Activated T-cell treated with anti-CD3 and anti-CD28 coated beads, Interleukin-2, amount 50 U/mL, for 72 hours (primary cell): ENCODE results near the gene ATG7. TPM values are rescaled to one million over a fixed set of nuclear protein-coding genes. Genes with fewer than 3 reads are reported as not detected.
A peak's percentile ranks its signal among the peaks of the same experiment; 100 is the strongest.

Experiments
- ATAC-seq, 2 donors: fragments of 150-1000 bp; cut with Tn5 transposase; replicated peaks in 1 of 2; 2 replicates each; pipeline ENCODE4 v1.10.0; 2021; ENCODE audit warnings: moderate library complexity in 2 of 2, mild to moderate bottlenecking in 1 of 2
- DNase-seq, 2 donors: peaks; one replicate each; pipeline ENCODE4 v3.0.0; 2021 to 2022; ENCODE audit warnings: mixed read lengths in 1 of 2
- H3K27ac Mint-ChIP-seq: one replicate; pipeline ENCODE4 v1.8.0; 2022; ENCODE audit warnings: mild to moderate bottlenecking, moderate library complexity, mixed read lengths
- H3K27me3 Mint-ChIP-seq: one replicate; pipeline ENCODE4 v1.8.0; 2022; ENCODE audit warnings: low read depth, mixed read lengths
- H3K36me3 Mint-ChIP-seq, 2 donors: one replicate each; pipeline ENCODE4 v1.8.0; 2022; ENCODE audit warnings: mixed read lengths in 2 of 2, mild to moderate bottlenecking in 1 of 2; ENCODE audit not compliant: insufficient read depth in 2 of 2
- H3K4me1 Mint-ChIP-seq: one replicate; pipeline ENCODE4 v1.8.0; 2022; ENCODE audit warnings: low read depth, mixed read lengths
- H3K4me3 Mint-ChIP-seq, 2 donors: one replicate each; pipeline ENCODE4 v1.8.0; 2022; ENCODE audit warnings: mild to moderate bottlenecking in 2 of 2, mixed read lengths in 2 of 2, moderate library complexity in 2 of 2
- H3K9me3 Mint-ChIP-seq, 2 donors: one replicate each; pipeline ENCODE4 v1.8.0; 2022; ENCODE audit warnings: mixed read lengths in 2 of 2
- total RNA-seq, 2 donors: library from RNA; stranded (reverse); gene quantifications; one replicate each; pipeline ENCODE4 v1.2.3, GENCODE V29; 2022

ATG7 gene
- total RNA-seq, 2 donors from 2014 or later: 29.7 to 38.2 TPM

DNA sequence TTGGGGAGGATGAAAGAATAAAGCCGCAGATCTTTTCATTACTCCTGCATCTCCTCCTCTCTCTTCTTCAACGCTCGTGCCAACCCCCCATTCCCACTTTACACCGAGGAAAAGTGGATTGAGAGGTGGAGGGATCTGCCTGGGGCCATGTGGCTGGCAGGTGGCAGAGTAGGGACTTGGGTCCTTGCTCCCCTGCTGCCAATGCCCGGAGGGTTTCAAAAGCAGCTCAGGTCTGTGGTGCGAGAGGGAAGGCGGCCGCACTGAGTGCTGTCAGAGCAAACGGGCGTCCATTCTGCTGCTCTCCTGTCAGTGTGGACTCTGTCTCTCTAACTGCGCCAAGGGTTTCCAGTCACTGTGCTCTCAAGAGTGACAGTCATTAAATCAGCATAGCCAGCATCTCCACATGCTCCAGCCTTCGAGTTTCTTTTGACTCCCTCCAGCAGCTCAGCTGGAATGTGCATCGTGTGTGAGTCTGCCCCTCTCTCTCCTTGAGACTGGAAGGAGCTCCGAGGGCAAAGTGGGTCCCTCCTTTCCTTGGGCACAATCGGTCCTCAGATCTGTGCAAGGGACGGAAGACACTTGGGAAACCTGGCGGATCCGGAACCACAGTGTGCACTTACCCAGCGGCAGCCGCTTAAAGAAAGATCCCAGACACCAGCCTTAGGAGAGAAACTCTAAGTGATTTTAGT is 302.9 kb downstream of the ATG7 start:
- H3K36me3 Mint-ChIP-seq: peaks cover 0 to 3% of the 10 kb centered on the region in 2 donors
- H3K9me3 Mint-ChIP-seq: no peaks in the 10 kb centered on the region
- DNase-seq (no peak), ATAC-seq (no peak)
- H3K27me3 Mint-ChIP-seq: no peaks in the 10 kb centered on the region
- no peak overlapping the region for H3K4me3 Mint-ChIP-seq
- H3K27ac Mint-ChIP-seq: no peak overlapping the region
- peaks cover 5% of the 10 kb centered on the region for H3K4me1 Mint-ChIP-seq

DNA sequence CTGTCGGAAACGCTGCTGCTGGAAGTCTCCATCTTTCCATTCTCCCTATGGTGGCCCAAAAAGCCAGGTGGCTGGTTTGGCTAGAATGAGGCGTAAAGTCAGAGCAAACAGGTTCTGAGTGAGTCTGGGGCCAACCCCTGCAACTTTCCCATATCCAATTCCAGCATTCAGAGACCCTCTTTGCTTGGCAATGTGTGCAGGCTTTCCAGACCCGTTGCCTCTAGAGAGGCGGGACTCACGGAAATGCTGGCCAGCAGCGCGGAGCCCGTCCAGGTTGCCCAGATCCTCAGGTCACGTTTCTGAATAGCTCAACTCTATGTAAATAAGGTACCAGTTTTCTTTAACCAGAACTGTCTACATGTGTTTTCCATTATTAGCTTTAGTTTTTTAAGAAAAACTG is 303.5 kb downstream of the ATG7 start:
- no peak overlapping the region for H3K4me3 Mint-ChIP-seq
- no peak overlapping the region for H3K27ac Mint-ChIP-seq
- H3K9me3 Mint-ChIP-seq: no peaks in the 10 kb centered on the region
- ATAC-seq (no peak), DNase-seq (no peak)
- peaks cover 0 to 5% of the 10 kb centered on the region in 2 donors for H3K36me3 Mint-ChIP-seq
- no peaks in the 10 kb centered on the region for H3K27me3 Mint-ChIP-seq
- H3K4me1 Mint-ChIP-seq: peaks cover 9% of the 10 kb centered on the region

DNA sequence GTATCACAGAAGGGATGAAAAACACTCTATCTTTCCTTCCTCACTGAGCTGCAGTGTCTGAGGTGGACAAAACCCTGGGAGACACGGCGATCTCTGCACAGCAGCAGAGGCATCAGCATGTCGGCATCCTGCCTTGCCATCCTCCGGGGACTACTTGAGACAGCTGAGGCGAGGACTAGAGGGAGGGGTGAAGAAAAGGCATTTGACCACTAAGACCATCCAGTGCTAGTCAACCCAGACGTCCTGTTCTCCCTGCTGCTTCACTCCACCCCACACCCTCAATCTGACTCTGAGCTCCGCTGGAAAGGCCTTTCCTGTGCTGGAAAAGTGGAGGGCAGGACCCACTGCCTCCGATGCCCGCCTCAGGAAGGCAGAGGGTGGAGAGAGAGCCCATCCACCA is 304.3 kb downstream of the ATG7 start:
- H3K36me3 Mint-ChIP-seq: peaks cover 0 to 5% of the 10 kb centered on the region in 2 donors
- H3K9me3 Mint-ChIP-seq: no peaks in the 10 kb centered on the region
- H3K27ac Mint-ChIP-seq: no peak overlapping the region
- ATAC-seq (no peak), DNase-seq (no peak)
- H3K4me3 Mint-ChIP-seq: no peak overlapping the region
- peaks cover 14% of the 10 kb centered on the region for H3K4me1 Mint-ChIP-seq
- H3K27me3 Mint-ChIP-seq: no peaks in the 10 kb centered on the region

DNA sequence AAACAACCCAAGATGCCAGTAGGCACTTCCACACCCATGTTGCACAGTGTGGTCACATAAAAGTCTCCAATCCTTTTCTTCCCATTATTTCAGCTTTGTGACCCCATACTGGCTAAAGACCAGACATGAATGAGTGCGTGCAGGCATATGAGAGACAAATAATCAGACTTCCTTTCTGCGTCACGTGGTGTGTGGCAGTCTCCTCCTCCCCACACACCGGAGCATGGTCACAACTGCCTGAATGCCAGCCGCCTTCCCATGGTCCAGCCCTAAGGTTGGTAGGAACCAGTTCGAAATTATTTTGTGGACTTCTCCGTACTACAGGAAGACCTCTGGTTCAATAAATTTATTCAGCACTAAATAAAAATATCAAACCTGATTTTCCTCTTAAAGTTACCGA is 306.0 kb downstream of the ATG7 start:
- ATAC-seq (no peak), DNase-seq (no peak)
- Mint-ChIP-seq H3K27ac (no peak overlapping the region), H3K4me1 (peaks cover 30% of the 10 kb centered on the region), H3K4me3 (no peak overlapping the region), H3K27me3 (no peaks in the 10 kb centered on the region), H3K9me3 (no peaks in the 10 kb centered on the region), H3K36me3 (peaks cover 0 to 4% of the 10 kb centered on the region in 2 donors)

DNA sequence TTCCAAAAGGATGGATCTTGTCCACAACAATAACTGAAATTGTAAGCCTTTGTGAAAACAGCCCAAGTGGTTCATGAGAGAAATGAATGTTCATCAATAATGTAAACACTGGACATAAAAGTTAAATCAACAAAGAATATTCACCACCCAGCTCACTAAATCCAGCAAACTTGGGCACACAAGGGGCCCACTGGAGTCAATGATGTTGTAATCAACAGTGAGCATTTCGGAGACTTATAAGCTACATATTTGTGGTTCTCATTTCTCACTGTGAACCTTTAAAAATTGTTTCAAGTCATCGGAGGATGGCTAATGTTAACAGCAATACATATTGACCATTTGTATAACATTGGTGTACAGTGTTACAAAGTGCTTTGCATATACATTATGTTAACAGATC is 308.4 kb downstream of the ATG7 start:
- ATAC-seq (no peak), DNase-seq (no peak)
- Mint-ChIP-seq H3K27ac (no peak overlapping the region), H3K36me3 (peaks cover 0 to 4% of the 10 kb centered on the region in 2 donors), H3K27me3 (no peaks in the 10 kb centered on the region), H3K9me3 (no peaks in the 10 kb centered on the region), H3K4me1 (peaks cover 47% of the 10 kb centered on the region), H3K4me3 (no peak overlapping the region)

DNA sequence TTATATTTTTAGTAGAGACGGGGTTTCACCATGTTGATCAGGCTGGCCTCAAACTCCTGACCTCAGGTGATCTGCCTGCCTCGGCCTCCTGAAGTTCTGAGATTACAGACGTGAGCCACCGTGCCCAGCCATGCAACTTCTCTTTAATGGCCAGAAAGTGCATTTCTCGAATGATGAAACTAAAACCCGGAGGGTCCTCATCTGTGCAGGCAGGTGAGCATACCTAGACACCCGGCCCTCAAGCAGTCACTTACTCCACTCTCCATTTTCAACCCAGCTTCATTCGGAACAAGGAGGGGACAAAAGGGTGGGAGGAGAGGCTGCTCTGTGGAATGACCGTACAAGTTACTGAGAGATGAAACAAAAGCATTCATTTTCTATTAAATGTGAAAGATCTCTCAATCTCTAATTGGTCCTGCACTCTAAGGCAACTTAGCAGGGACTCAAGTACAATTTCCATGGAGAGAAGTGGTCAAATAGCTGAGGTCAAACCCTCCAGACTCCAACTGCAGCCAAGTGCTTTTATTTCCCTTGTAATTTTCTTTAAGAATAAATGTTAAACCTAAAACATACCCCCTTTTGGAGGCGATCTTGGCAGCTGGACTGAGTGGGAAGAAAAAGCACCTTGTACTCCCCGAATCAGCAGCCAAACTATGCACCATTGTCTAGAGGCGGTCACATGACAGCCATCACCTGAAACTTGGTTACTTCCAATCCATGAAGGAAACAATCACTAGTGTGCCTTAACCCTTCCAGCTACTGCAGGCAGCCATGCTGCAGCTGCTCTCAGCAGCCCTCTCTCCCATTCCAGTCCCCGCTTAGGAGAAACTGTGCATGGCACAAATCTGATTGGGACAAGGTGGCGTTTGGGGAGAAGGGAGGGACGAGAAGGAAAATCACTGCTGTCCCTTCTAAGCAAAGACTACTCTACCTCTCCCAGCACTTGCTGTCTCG is 309.3 kb downstream of the ATG7 start:
- Mint-ChIP-seq H3K9me3 (no peaks in the 10 kb centered on the region), H3K4me3 (peak overlapping the region; percentile 56 to 69), H3K4me1 (peaks cover 56% of the 10 kb centered on the region), H3K36me3 (peaks cover 0 to 4% of the 10 kb centered on the region in 2 donors), H3K27me3 (no peaks in the 10 kb centered on the region), H3K27ac (no peak overlapping the region)
- DNase-seq (no peak), ATAC-seq (no peak)

DNA sequence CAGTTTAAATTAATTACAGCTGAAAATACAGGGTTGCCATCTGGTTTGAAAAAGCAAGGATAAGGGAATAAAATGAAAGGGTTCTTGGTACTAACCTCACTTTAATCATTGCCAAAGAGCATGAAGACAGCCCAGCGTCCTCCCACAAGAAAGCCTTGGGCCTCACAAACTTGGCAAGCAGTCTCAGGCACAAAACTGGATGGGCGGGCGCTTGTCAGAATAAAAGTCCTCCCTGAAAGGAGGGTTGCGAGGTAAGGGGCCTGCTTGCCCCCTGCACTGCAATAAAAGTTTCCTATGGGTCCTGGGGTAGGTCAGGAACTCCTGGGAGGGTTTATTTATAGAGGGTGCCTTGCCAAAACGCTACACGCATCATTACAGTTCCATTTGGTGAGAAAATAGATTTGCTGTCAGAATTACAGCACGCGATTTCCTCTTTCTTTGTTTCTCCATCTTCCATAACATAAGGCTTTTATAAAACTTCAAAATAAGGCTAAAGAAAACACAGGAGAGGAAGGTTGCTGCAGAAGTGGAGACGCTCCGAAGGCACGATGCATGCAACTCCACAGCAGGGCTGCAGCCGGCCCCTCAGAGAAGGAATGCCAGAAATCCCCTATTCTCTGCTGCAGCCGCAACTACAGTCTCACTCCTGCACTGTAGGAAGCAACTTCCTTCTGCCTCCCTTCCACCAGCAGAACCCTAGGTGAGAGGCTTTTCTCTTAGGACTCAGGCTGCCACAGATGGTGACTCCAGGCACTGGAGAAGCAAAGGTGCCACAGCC is 310.2 kb downstream of the ATG7 start:
- H3K27me3 Mint-ChIP-seq: no peaks in the 10 kb centered on the region
- no peaks in the 10 kb centered on the region for H3K9me3 Mint-ChIP-seq
- peak overlapping the region; percentile 56 to 69 for H3K4me3 Mint-ChIP-seq
- no peak overlapping the region for H3K27ac Mint-ChIP-seq
- DNase-seq (no peak), ATAC-seq (peak in 1 of 2 donors; percentile 20)
- H3K36me3 Mint-ChIP-seq: peaks cover 0 to 6% of the 10 kb centered on the region in 2 donors
- H3K4me1 Mint-ChIP-seq: peaks cover 60% of the 10 kb centered on the region

DNA sequence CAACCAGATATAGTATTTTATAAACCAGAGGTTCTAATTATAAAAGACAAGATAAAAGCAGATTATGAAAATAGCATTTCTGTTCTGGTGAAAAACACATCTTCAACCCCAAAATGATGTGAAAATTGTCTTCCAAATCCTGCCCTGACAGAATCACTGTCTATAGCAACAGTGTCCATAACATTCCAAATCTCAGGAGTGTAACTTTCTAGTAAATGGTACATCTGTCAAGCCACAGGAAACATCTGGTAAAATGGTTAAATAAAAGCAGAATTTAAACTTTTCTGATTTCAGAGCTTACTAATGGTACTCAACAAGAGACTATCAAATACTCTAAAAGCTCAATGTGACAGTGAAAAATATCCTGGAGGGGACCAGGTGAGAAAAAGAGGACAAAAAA is 311.0 kb downstream of the ATG7 start:
- DNase-seq (no peak), ATAC-seq (no peak)
- Mint-ChIP-seq H3K27ac (no peak overlapping the region), H3K4me1 (peaks cover 68% of the 10 kb centered on the region), H3K9me3 (no peaks in the 10 kb centered on the region), H3K36me3 (peaks cover 0 to 6% of the 10 kb centered on the region in 2 donors), H3K4me3 (no peak overlapping the region), H3K27me3 (no peaks in the 10 kb centered on the region)

DNA sequence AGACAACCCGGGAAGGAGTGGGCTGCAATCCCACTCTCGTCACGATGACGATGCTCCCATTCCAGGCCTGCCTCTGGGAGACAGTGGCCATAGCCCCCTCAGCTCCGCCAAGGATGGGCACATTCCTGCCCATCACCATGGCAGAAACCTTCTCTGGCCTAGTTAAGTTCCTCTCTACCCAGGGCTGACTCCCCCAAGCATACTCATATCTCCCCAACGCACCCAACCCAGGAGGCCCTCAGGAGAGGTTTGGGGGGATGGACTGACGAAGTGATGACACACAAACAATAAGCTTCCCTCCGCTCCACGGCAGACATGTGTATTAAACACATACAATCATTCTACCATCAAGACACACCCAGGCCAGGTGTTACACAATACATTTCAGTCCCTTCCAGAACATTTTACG is 311.4 kb downstream of the ATG7 start:
- peaks cover 0 to 6% of the 10 kb centered on the region in 2 donors for H3K36me3 Mint-ChIP-seq
- H3K9me3 Mint-ChIP-seq: no peaks in the 10 kb centered on the region
- no peak overlapping the region for H3K4me3 Mint-ChIP-seq
- ATAC-seq (no peak), DNase-seq (no peak)
- H3K4me1 Mint-ChIP-seq: peaks cover 73% of the 10 kb centered on the region
- no peaks in the 10 kb centered on the region for H3K27me3 Mint-ChIP-seq
- no peak overlapping the region for H3K27ac Mint-ChIP-seq

DNA sequence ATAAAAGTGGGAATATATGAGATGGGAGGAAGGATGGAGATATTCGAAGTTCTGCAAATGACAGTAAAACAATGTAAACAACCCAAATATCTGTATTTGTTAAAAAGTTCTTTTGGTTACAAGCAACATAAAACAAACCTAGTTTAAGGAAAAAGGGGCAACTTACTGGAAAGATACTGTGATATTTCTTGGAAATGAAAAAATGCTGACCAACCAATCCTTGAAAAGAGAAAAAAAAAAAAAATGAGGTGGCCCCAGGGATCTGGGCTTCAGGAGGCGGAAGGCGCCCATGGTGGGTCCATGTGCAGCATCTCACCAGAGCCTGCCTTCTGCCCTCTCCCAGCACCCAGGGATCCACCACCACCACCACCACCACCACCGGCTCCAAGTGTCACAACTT is 312.4 kb downstream of the ATG7 start:
- Mint-ChIP-seq H3K4me3 (no peak overlapping the region), H3K27ac (peak overlapping the region; percentile 67), H3K36me3 (peaks cover 0 to 6% of the 10 kb centered on the region in 2 donors), H3K9me3 (no peaks in the 10 kb centered on the region), H3K27me3 (no peaks in the 10 kb centered on the region), H3K4me1 (peaks cover 79% of the 10 kb centered on the region)
- no peak for DNase-seq
- ATAC-seq: no peak

DNA sequence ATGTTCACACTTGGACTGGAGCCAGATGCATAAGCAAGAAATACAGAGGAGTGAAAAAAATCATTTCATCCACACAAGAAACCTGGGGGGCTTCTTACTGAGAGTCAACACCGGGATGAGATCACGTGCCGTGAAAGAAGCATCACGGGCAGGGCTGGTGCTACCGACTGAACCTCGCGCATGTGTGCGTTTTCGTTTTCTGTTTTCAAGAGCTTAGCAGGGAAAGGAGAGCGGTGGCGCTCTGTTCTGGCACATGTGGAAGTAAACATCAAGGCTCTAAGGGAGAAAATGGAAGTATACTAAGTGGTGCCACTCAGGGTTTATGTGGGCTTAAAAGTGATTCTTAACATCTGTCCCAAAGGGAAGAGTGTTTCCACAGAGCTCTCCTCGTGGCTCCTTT is 315.6 kb downstream of the ATG7 start:
- Mint-ChIP-seq H3K4me1 (peaks cover 53% of the 10 kb centered on the region), H3K27me3 (no peaks in the 10 kb centered on the region), H3K9me3 (no peaks in the 10 kb centered on the region), H3K27ac (no peak overlapping the region), H3K36me3 (peaks cover 0 to 2% of the 10 kb centered on the region in 2 donors), H3K4me3 (no peak overlapping the region)
- DNase-seq: no peak
- ATAC-seq: no peak

DNA sequence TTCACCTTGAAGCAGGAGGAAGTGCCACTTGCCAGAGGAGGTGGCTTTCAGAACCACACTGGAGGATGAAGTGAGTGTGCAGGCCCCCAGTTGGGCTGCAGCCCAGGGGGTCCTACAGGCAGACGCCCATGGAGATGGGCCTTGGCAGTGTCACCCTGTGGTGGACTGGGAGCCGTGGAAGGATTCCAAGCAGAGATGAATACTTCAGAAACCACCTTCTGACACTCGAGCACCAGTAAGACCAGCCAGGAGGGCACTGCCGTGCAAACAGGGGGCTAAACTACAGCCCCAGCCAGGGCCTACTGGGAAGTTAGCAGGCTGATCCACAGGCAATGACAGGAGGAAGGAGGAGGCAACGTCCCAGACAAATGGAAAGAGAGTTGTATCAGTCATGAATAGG is 316.1 kb downstream of the ATG7 start:
- ATAC-seq (no peak), DNase-seq (no peak)
- no peaks in the 10 kb centered on the region for H3K27me3 Mint-ChIP-seq
- no peak overlapping the region for H3K27ac Mint-ChIP-seq
- H3K4me1 Mint-ChIP-seq: peaks cover 53% of the 10 kb centered on the region
- no peak overlapping the region for H3K4me3 Mint-ChIP-seq
- H3K9me3 Mint-ChIP-seq: no peaks in the 10 kb centered on the region
- peaks cover 0 to 2% of the 10 kb centered on the region in 2 donors for H3K36me3 Mint-ChIP-seq

DNA sequence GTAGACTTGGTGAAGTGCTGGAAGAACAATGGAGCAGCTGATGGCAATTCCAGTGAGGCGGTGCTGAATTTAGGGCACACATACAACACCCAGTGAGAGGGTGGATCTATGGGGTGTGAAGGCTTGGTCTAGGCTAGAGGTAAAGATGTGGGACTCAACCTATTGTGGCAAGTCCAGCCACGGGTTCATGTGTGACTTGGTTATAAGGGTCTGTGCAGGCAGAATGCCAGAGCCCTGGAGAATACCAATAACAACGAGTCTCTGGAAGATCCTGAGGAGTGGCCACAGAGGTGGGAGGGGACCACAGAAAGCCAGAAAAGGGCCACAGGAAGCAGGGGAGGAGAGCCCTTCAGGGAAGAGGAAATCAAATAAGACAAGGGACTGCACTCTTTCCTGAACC is 316.6 kb downstream of the ATG7 start:
- H3K9me3 Mint-ChIP-seq: no peaks in the 10 kb centered on the region
- ATAC-seq: no peak
- H3K27ac Mint-ChIP-seq: no peak overlapping the region

More for the DNA sequence above, 316.6 kb downstream of the ATG7 start:
- no peak for DNase-seq
- Mint-ChIP-seq H3K36me3 (peaks cover 0 to 2% of the 10 kb centered on the region in 2 donors), H3K27me3 (no peaks in the 10 kb centered on the region), H3K4me3 (no peak overlapping the region), H3K4me1 (peaks cover 53% of the 10 kb centered on the region)
